Amniotic epithelial cell (primary cell): ENCODE measurements around the gene VWF.

ENCODE experiments used
- DNase-seq: peaks from one replicate; pipeline ENCODE4 v3.0.0-alpha.2; 2010; ENCODE audit warnings: low read depth

Gene VWF

DNA sequence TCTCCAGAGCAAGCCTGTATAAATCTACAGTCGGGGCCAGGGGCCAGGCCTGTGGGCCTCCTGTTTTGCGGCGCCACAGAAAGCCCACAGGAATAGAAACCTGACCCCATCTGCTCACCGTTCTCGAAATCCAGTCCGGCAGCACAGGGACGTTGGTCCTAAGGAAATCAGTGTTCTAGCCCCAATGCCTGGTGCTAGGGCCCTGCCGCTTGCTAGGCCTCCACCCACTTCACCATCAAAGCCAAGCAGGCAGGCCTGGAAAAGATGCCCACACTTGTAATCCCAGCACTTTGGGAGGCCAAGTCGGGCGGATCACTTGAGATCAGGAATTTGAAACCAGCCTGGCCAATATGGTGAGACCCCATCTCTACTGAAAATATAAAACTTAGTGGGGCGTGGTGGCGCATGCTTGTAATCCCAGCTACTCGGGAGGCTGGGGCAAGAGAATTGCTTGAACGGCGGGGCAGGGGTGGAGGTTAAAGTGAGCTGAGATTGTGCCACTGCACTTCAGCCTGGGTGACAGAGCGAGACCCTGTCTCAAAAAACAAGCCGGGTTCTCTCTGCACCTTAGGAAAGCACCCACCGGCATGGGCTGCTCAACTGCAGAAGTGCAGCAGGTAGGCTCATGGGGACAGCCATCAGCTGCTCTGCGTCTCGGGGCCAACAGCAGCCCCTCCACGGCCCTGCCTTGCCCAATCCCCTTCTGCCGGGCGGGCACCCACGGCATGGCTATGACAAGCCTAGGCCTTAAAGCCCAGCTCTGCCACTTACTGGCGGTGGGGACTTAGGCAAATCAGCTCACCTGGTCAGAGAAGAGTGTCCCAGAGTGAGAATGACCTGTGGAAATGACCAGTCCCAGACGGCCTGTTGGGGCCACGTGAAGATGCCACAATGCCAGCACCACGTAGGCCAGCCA lies 47.4 kb downstream of the VWF start:
- DNase-seq, result no peak

DNA sequence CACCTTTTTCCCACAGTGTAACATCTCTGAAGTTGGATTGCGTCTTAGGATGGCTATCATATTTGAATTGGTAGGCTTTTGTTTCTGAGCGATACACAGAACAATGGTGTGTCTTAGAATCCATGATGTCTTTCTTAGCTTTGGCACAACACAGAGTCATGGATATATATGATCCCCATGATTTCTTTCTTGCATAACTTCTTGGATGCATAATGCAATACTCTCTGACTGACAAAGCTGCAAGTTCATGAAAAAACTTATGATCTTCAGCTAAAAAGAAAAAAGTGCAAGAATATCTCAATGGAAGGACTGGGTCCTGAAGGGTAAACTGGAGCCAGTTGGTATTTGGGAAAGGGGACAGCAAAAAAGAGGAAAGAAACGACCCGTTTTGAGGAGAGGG lies 48.1 kb downstream of the VWF start:
- DNase-seq, result peak; percentile 61

DNA sequence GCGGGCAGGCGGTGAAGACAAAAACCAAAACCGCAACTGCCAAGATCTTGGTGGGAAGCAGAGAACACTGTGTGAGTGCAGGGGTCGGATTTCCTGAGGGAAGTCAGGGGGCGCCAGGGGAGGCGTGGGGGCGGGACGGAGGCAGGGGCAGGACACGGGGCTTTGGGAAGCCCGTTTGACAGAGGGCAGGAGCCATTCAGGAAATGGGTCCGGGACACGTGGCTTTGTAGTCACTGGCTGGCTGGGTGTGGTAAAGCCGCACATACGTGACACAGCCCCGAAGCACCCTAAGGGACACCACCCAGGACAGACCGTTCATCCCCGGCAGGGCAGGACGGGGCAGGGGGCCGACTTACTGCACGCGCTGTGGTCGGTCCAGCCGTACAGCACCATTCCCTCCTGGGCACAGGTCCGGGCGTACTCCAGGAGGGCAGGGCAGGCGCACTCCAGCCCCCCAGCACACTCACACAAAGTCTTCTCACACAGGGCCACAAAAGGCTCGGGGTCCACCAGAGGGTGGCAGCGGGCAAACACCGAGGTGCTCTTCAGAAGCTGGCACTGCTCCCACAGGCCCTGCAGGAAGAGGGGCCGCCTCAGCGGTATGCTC lies 49.4 kb downstream of the VWF start:
- DNase-seq, result no peak

DNA sequence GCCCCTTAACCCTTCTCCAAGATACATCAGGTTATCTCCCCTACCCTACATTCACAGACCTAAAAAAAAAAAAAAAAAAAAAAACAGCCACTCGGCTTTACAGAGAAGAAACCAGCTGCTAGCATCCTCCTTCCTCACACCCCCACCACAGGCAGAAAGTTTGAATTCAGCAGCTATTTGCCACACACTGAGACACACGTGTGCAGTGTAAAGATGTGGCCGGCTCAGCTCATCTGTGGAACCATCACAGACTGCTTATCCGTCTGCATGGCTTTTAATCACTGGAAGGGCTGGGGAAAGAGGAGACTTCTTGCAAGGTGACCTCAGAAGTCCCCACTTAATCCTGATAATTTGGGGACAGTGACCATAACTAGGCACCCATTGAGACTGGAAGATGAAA lies 50.0 kb downstream of the VWF start:
- DNase-seq, result no peak

DNA sequence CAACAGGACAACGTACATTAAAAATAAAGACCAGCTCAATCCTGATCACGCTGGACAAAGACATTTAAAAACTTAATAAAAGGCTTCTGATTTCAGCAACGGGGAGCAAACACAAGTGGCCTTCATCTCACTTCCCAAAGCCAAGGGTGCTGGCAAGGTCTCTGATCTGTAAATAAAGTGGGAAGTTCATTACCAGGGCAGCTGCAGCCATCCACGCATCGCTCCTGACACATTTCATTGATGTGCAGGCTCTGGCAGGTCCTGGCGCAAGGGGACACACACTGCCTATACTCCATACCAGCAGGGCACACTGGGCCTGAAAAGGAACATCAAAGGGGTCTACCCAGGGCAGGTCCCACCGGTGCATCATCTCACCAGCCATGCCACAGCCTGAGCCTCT lies 51.0 kb downstream of the VWF start:
- DNase-seq, result no peak

DNA sequence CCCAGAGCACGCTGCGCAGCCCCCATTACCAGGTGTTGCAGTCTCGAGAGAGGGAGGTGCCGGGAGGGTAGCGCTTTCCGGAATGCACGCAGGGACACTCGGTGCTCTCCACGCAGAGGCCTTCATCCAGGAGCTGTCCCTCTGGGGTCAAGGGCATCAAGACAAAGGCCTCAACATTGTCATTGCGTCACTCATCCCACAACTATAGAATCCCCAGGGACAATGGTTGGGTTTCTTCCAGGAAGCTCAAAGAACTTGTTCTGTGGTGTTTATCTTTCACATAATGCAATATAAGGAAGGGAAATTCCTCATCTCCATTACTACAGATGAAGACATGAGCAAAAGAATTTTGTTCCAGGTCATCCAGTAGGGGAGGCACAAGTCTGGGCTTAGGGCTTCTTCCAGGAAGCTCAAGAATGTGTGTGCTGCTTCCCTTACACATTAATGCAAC lies 52.1 kb downstream of the VWF start:
- peak; percentile 79 for DNase-seq

DNA sequence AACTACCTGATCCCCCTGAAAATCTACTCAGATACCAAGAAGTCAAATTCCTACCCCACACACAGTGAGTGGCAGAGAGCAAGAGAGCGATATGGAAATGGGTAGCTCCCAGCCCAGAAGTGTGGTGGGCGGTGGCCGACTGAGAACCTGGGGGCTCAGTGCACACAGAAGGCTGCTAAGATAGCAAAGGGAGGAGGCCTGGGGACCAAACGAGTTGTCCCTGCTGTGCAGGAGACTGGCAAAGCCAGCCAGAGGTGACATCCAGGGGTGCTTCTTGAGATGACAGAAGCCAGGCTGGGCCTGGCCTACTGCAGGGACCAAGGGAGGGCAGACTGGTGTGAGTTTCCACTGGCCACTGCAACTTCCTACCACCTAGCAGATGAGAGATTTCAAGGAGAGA lies 52.9 kb downstream of the VWF start:
- DNase-seq, result no peak

DNA sequence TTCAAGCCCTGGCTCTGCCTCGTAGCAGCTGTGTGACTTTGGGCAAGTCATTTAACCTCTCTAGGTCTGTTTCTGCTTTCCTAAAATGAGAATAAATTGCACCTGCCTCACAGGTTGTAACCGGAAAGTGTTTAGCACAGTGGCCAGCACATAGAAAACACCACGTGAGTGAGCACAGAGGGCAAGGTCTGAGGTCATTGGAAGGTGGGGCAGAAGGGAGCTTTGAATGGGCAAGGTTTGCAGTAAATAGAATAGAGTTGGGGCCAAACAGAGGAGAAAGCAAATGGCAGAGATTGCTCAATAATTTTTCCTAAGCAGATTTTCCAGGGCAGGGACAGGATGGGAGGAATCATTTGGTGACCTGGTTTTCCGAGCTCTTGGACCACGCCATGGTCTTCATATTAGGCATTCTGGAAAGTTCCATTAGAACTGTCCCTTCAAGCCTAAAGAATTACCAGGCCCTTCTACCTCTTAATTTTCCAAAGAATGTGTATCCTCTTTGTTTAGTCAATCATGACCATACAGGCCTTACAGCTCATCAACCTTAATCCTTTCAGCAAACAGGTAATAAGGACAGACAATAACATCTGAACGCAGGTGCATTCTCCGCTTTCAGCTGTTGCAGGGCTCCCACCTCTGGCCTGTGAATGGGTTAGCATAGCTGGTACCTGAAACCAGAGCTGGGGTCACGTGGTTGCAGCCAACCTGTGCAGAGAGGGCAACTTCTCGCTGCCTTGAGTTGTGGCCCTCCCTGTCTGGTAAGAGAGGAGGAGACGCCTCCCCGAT lies 53.8 kb downstream of the VWF start:
- no peak for DNase-seq

DNA sequence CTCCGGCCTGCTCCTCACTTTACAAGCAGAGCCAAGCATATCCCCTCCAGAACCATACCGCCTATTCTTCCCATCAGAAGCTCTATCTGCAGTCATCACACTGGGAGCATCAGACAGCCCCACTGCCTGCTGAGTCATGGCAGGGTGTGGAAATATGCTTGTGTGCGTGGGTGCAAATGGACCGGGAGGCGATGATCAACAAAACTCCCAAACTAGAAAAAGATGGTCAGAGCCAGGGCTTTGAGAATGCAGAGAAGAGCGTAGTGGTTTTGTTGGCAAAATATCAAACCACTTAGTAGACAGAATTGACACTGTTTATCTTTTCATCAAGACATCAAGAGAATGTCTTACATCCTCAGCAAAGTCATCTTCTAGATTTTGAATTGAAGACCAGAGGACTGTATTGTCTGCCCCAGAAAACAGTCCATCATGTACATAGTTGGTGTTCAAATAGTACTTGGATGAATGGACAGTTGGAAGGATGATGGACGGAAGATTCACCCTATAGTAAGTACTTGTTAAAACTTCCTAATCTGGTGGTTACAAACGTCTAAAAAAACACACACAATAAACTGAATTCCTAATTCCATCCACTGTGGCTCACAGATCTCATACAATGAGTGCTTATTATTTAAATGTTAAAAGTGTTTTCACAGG lies 54.9 kb downstream of the VWF start:
- peak; percentile 95 for DNase-seq

DNA sequence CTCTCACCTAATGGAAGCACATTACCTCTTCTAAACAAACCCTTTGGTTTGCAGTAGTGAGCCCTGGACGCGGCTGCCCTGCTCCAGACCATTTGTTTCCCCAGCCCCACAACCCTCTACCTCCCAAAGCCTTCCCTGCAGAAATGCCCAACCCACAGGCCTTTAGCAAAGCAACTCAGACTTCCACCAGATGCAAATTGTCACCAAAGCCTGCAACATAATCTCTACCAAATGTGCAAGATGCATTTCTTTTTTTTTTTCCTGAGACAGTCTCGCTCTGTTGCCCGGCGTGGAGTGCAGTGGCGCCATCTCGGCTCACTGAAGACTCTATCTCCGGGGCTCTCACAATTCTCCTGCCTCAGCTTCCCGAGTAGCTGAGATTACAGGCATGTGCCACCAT lies 56.2 kb downstream of the VWF start:
- no peak for DNase-seq

DNA sequence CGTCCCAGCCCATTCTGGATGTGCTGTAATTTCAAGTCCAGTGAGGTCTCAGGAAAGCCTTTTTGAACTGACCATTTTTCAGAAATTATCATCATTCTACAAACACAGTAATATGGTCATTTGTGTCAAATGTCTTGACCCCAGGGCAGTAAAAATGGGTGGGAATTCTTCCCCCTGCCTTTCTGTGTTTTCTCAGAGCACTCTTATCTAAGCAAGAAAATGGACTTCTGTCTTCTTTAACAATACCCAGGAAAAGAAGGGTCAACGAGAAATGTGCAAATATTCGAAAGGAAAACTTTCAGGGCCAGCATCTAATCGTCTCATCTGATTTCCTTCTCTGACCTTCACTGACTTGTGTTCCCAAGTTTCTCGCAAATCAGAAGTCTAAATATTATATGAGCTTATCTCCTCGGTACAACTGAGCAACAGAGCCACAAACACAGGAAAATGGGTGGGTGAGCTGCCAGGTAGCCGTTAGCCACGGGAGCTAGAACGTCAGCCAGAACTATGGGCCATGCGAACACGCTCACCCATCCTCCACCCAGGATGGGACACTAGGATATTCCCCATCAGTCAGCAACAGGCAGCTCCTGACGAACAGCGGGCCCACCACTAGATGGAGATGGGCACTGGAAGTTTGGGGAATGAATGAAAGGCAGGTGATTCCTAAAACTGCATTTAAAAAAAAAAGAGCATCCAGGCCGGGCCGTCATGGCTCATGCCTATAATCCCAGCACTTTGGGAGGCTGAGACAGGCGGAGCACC lies 57.1 kb downstream of the VWF start:
- no peak for DNase-seq

DNA sequence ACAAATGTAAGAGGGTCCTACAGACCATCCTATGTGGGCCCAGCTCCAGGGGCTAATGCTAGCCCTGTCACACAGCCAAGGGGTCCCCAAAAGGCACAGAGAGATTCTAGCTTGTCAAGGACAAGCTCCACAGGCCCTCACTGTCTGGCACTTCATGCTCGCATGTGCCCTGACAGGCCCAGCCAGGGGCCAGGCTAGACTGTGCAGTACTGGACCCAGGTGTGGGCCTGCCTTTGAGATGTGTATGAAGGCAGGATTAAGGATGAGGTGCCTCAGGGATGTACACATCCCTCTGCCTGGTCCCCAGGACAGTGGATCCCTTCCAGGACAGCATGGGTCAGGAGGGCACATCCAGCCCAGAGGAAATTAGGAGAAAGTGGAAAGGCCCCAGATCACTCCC lies 57.8 kb downstream of the VWF start:
- no peak for DNase-seq

DNA sequence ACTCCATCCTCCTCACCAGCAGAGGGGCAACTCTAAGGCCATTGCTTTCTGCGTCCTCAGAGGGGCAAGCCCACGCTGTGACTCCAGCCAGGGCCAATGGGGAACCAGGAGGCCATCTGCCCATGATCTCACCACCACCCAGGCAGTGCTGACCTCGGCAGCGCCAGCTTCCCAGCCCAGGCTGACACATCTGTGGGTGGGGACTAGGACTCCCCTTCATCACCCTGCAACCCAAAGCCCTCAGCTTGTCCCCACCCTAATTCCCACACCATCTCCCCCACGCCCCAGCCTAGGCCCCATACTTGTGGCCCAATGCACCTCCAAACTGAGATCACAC lies 58.6 kb downstream of the VWF start:
- DNase-seq, result no peak

DNA sequence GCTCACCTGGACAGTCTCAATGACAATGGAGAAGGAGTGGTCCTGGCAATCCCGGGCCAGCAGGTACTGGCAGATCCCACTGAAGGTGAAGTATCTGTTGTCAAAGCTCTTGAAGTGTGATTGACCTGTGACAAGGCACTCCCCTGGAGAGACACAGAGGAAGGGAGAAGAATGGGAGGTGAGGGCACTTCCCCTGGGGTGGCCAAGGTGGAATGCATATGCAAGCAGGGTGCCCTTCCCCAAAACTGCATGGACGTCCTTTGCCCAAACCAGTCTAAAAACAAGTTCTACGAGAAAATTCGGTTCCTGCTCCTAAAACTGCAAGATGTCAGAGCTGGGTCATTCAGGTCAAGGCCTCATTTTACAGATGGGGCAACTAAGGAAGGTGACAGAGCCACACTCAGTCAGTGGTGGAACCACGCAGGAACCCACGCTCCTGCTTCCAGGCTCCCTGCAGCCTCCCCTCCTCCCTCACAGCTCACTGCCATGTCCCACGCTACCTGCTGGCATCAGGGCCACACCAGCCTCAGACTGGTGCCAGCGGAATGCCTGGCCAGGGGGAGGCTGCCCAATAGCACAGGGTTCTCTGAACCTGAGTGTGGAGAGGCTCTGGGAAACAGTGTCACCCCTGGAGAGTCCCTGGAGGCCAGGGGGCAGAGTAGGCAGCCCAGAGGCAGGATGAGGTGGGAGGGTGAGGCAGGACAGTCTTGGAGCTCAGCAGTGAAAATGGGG lies 59.2 kb downstream of the VWF start:
- no peak for DNase-seq

DNA sequence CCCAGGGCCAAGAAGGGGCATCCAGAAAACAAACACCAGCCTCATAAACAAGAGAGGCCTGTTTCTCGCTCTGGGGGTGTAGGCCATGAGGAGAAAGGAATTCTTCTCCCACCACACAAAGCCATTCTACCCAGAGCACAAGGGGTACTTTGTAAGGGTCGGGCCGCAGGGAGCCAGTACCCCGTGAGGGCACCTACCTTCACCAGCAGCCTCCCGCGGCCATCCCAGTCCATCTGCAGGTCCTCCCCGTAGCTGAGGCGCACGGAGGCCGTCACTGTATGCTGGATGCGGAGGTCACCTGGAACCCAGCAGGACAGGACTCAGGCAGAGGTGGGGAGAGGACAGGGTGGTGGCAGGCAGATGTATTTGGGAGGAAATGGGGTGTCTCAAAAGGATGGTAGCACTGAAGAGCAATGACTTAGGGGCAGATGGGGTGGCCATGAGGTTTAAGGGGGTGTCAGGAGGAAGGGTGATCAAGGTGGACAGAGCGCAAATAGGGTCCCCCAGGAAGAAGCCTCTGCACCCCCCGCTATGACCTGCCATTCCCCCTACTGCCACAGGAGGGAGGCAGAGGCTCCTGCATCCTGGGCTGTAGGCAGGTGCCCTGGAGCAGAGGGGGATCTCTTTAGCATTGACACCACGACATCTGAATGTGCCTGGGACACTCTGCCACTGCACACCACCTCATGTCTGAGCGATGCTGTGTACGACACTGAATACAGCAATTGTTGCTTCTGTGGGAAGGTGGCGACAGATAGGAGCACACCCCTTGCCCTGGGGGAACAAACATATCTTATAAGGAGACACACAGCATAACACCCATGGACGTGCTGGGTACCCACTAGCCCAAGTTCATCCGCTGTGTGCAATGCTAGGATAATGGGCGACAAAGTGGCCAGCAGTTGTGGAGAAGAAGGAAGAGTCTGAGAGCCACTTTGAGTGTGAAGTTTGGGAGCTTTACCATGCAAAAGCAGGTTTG lies 61.4 kb downstream of the VWF start:
- DNase-seq, result no peak

DNA sequence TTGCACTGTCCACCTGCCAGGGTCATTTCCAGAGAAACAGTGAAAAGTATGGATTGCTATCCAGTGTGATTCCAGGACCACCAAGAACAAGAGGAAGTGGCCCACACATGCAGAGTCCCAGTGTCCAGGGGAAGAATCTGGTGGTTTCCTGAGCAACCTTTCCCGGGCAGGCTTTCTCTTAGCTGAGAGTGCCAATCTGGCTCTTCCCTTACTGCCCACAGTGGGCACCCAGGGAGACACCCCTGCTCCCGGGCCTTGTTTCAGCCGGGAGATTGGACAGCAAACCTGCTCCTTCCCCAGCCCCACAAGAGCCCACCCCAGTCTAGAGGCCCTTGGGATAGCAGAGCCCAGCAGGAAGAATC lies 62.1 kb downstream of the VWF start:
- no peak for DNase-seq

DNA sequence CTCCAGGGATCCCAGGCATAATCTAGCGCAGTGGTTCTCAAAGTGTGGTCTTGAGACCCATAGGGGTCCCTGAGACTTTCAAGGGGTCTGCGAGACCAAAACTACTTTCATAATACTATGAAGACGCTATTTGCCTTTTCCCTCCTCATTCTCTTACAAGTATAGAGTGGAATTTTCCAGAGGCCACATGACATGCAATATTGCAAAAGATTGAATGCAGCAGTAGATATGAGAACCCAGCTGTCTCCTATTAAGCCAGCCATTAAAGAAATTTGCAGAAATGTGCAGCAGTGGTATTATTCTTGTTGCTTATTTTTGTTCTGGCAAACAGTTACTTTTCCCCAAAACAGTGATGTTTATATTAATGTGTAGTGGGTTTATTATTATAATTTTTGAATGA lies 62.8 kb downstream of the VWF start:
- DNase-seq, result peak; percentile 78

DNA sequence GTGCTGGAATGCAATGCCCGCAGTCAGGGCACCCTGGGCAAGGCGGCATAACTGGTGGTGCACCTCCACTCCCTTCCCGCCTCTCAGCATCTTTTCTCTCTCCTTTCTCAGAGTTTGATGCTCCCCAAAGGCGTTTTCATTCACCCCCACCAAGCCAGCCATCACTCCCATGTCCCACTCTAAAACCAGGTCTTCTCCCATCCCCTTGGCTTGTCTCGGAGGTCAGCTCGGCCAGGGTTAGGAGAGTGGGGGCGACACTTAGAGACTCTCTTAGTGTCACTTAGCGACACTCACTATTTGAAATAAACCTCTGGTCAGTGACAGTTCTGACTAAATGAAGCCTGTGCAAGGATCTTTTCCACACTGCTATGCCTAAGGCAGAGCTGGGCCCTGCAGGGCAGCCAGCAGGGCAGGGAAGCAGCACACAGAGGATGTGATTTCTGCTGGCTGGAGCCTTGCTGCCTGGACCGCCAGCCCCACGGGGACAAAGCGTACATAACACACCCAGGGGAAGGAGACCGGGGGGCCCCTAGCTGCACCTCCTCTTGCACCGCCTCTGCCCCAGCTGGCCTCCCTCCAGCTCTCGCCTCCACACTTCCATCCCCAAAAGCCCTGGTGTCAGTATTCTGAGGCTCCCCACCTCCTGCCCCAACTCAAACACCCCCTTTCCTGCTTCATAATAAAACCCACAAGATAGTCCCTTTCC lies 64.5 kb downstream of the VWF start:
- no peak for DNase-seq

DNA sequence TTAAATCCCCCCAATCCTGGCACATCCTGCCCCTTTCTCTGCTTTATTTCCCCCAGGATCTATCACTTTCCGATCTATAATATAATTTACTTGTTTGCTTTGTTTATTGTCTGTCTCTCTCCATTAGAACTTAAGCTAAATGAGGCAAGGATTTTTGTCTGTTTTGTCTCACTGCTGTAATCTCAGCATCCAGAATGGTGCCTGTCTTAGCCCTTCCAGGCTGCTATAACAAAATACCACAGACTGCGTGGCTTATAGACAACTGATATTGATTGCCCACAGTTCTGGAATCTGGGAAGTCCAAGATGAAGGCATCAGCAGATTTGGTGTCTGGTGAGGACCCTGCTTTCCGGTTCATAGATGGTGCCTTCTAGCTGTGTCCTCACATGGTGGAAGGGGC lies 65.2 kb downstream of the VWF start:
- DNase-seq, result no peak
